Mesenchymal stem cell (in vitro differentiated cells and primary cell): ENCODE results near the gene WDR3. TPM values are rescaled to one million over a fixed set of nuclear protein-coding genes. Genes with fewer than 3 reads are reported as not detected.
A peak's percentile ranks its signal among the peaks of the same experiment; 100 is the strongest.

Experiments used
- DNase-seq: peaks from one replicate; pipeline ENCODE4 v3.0.0-alpha.2; 2013
- H2AFZ ChIP-seq: one replicate; pipeline ENCODE4 v1.6.1; 2013; ENCODE audit warnings: low read depth, mild to moderate bottlenecking, control low read depth, inconsistent platforms, low read length, moderate library complexity
- H2AK5ac ChIP-seq: 2 replicates; pipeline ENCODE4 v1.6.1; 2013; ENCODE audit warnings: low read length, moderate library complexity, mild to moderate bottlenecking, inconsistent platforms; ENCODE audit not compliant: severe bottlenecking
- H2BK120ac ChIP-seq: one replicate; pipeline ENCODE4 v1.6.1; 2013; ENCODE audit warnings: low read depth, mild to moderate bottlenecking, inconsistent platforms, low read length, moderate library complexity
- H2BK12ac ChIP-seq, 2 experiments: one replicate each; pipeline ENCODE4 v1.6.1; 2013; ENCODE audit warnings: inconsistent platforms in 2 of 2, low read length in 2 of 2, mild to moderate bottlenecking in 2 of 2, moderate library complexity in 2 of 2, control low read depth in 1 of 2
- H2BK15ac ChIP-seq: one replicate; pipeline ENCODE4 v1.6.1; 2013; ENCODE audit warnings: mild to moderate bottlenecking, low read depth, inconsistent platforms; ENCODE audit not compliant: poor library complexity, severe bottlenecking
- H2BK5ac ChIP-seq: 2 replicates; pipeline ENCODE4 v1.6.1; 2013; ENCODE audit warnings: low read depth, mild to moderate bottlenecking, low read length, control low read depth, inconsistent platforms; ENCODE audit not compliant: poor library complexity, severe bottlenecking
- H3K14ac ChIP-seq, 2 experiments: one replicate each; pipeline ENCODE4 v1.6.1; 2013; ENCODE audit warnings: inconsistent platforms in 2 of 2, low read length in 2 of 2, control low read depth in 1 of 2, mild to moderate bottlenecking in 1 of 2, moderate library complexity in 1 of 2
- H3K18ac ChIP-seq, 2 experiments: one replicate each; pipeline ENCODE4 v1.6.1; 2013; ENCODE audit warnings: inconsistent platforms in 2 of 2, low read length in 2 of 2, control low read depth in 1 of 2, low read depth in 1 of 2, mild to moderate bottlenecking in 1 of 2
- H3K23ac ChIP-seq, 2 experiments: one replicate each; pipeline ENCODE4 v1.6.1; 2013; ENCODE audit warnings: inconsistent platforms in 2 of 2, low read length in 2 of 2, mild to moderate bottlenecking in 2 of 2, moderate library complexity in 2 of 2, control low read depth in 1 of 2
- H3K27ac ChIP-seq: 2 replicates; pipeline ENCODE4 v1.5.1; 2013; ENCODE audit warnings: mild to moderate bottlenecking, moderate library complexity, low read length, control low read depth, inconsistent platforms; ENCODE audit not compliant: poor library complexity, severe bottlenecking
- H3K27me3 ChIP-seq, 2 experiments: 2 replicates each; pipeline versions ENCODE4 v1.6.1 to v1.7.0; 2013; ENCODE audit warnings: low read length in 2 of 2, mild to moderate bottlenecking in 2 of 2, moderate library complexity in 2 of 2, control low read depth in 1 of 2, inconsistent platforms in 1 of 2; ENCODE audit not compliant: control insufficient read depth in 1 of 2, insufficient read depth in 1 of 2
- H3K36me3 ChIP-seq, 2 experiments: 2 replicates each; pipeline versions ENCODE4 v1.6.1 to v1.7.0; 2013; ENCODE audit warnings: low read length in 2 of 2, control low read depth in 1 of 2, inconsistent platforms in 1 of 2, low read depth in 1 of 2, mild to moderate bottlenecking in 1 of 2; ENCODE audit not compliant: insufficient read depth in 2 of 2, control insufficient read depth in 1 of 2
- H3K4ac ChIP-seq, 2 experiments: one replicate each; pipeline ENCODE4 v1.6.1; 2013; ENCODE audit warnings: inconsistent platforms in 2 of 2, low read length in 2 of 2, mild to moderate bottlenecking in 2 of 2, moderate library complexity in 2 of 2, control low read depth in 1 of 2, low read depth in 1 of 2
- H3K4me1 ChIP-seq: 2 replicates; pipeline ENCODE4 v1.6.1; 2013; ENCODE audit warnings: low read depth, low read length, control low read depth; ENCODE audit not compliant: control insufficient read depth, insufficient read depth
- H3K4me2 ChIP-seq: 2 replicates; pipeline ENCODE4 v1.6.1; 2013; ENCODE audit warnings: low read length, mild to moderate bottlenecking, inconsistent platforms; ENCODE audit not compliant: poor library complexity, severe bottlenecking
- H3K4me3 ChIP-seq, 2 experiments: 2 replicates each; pipeline versions ENCODE4 v1.5.1 to v1.7.0; 2013; ENCODE audit warnings: low read length in 2 of 2, mild to moderate bottlenecking in 2 of 2, control low read depth in 1 of 2, low read depth in 1 of 2; ENCODE audit not compliant: insufficient read depth in 1 of 2
- H3K79me1 ChIP-seq: replicated peaks from 2 replicates; pipeline ENCODE4 v1.6.1; 2013; ENCODE audit warnings: mild to moderate bottlenecking, control low read depth, low read length, inconsistent platforms; ENCODE audit not compliant: poor library complexity, severe bottlenecking
- H3K9ac ChIP-seq: 2 replicates; pipeline ENCODE4 v1.7.0; 2013; ENCODE audit warnings: mild to moderate bottlenecking, low read length, moderate library complexity
- H3K9me3 ChIP-seq: 2 replicates; pipeline ENCODE4 v1.7.0; 2013; ENCODE audit warnings: mild to moderate bottlenecking, low read length; ENCODE audit not compliant: control insufficient read depth
- H4K8ac ChIP-seq: one replicate; pipeline ENCODE4 v1.6.1; 2013; ENCODE audit warnings: inconsistent platforms, mild to moderate bottlenecking, low read length, moderate library complexity
- H4K91ac ChIP-seq: one replicate; pipeline ENCODE4 v1.6.1; 2013; ENCODE audit warnings: mild to moderate bottlenecking, low read length, inconsistent platforms
- WGBS: methylation state at CpG from one replicate; pipeline ENCODE4 v1.1.7; 2013; ENCODE audit warnings: mixed read lengths; 5-methylcytosine and 5-hydroxymethylcytosine counted together
- polyA plus RNA-seq, 2 experiments: library from polyadenylated mRNA; stranded (reverse); fragments of 200-250 nt; gene quantifications; one replicate each; pipeline ENCODE4 v1.2.3, GENCODE V29; 2013

The WDR3 gene
- 8.0 TPM for polyA plus RNA-seq (2013, experiment 1 of 2)
- 6.6 TPM for polyA plus RNA-seq (2013, experiment 2 of 2)

DNA sequence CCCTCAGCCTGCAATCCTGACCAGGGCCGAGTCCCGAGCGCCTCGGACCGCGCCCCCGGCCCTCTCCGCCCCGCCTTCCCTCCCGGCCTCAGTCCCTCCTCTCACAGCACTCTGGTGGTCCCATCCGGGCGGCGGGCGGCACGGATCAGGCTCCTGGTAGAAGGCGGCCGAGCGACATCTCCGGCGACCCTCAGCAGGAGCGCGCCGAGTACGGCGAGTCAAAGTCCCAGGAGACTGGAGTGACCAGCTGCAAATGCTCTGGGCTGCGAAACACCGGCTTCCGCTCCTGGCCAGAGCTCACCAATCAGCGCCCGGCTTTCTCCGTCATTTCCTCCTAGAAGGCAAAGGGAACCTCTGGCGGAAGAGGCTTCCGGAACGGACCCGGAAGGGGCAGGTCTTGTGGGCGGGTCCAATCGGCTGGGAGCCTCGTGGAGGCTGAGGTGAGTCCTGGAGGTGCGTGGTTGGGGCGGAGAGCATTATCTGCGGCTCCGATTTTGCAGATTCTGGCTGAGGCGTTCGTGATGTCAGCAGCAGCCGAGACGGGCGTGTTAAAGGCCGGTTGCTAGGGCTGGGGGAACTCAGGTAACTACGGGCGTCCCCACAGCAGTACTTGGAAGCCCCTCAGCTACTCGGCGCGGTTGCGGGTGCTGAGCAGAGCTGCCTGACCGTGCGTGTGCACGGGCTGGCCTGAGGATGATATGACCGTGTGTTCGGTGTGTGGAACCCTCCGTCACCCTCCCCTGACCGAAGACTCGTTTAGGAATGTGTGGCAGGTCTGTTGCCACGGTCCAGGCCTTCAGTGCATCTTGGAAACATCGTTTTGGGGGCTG lies at the start of gene WDR3, which contains the start of gene GDAP2:
Gene WDR3, plus strand, starts transcription at position 397 of the 830 bp plus-strand sequence. CDS start 3,581 bp downstream, outside the sequence.
Gene GDAP2, minus strand, starts transcription at position 279 of the 830 bp plus-strand sequence. CDS start 9,264 bp downstream, outside the sequence.
- Histone ChIP-seq H3K4ac (peak within 1 kb of the TSS in 1 of 2 experiments; percentile 61), H2AK5ac (no peak within 1 kb of the TSS), H2BK12ac (peak within 1 kb of the TSS in 1 of 2 experiments; percentile 7), H2BK15ac (peak within 1 kb of the TSS; percentile 73), H4K91ac (no peak within 1 kb of the TSS), H2AFZ (peak within 1 kb of the TSS; percentile 91), H3K23ac (no peak within 1 kb of the TSS), H3K9ac (peak within 1 kb of the TSS; percentile 95), H4K8ac (peak within 1 kb of the TSS; percentile 62), H3K36me3 (peaks cover 0 to 3% of the 10 kb centered on the region in 2 experiments), H3K27ac (peak within 1 kb of the TSS; percentile 50), H3K9me3 (no peaks in the 10 kb centered on the region), H3K4me1 (peaks cover 3% of the 10 kb centered on the region), H3K79me1 (peaks cover 7% of the 10 kb centered on the region), H3K18ac (peak within 1 kb of the TSS; percentile 53 to 88), H2BK5ac (no peak within 1 kb of the TSS), H3K14ac (peak within 1 kb of the TSS in 1 of 2 experiments; percentile 89), H3K27me3 (no peaks in the 10 kb centered on the region), H3K4me3 (peak within 1 kb of the TSS; percentile 90 to 100), H3K4me2 (peak within 1 kb of the TSS; percentile 81), H2BK120ac (no peak within 1 kb of the TSS)
- DNase-seq = peak; percentile 98
- under 1% methylated on average over 64 of the region's 64 CpGs for WGBS

DNA sequence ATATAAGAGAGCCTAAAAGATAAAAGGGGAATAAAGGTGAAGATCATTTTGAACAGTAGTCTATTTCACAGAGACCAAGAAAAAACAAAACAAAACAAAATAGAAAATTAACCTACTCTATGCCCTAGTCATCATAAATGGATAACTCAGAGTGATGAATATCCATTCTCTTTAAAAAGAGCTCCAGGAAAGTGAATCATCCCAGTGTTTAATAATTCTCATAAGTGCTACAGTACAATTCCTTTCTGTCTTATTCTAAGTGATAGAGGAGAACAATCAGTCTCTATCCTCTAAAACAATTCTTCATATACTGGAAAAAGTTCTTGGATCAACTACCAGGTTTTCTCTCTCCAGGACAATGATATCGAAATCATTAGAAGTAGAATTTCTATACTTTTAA lies 45.9 kb upstream of the WDR3 start:
- H2BK15ac ChIP-seq = no peak overlapping the region
- H3K9me3 ChIP-seq = no peaks in the 10 kb centered on the region
- no peak overlapping the region for H2AFZ ChIP-seq
- H2BK120ac ChIP-seq = no peak overlapping the region
- H2AK5ac ChIP-seq = no peak overlapping the region
- H3K36me3 ChIP-seq = peaks cover 3 to 45% of the 10 kb centered on the region in 2 experiments
- H3K23ac ChIP-seq = no peak overlapping the region
- H3K18ac ChIP-seq = no peak overlapping the region
- H4K8ac ChIP-seq = no peak overlapping the region
- peaks cover 4% of the 10 kb centered on the region for H3K4me1 ChIP-seq
- no peak for DNase-seq
- no peak overlapping the region for H3K4ac ChIP-seq
- no peaks in the 10 kb centered on the region for H3K79me1 ChIP-seq
- no CpG with 5 or more reads among the region's 1 CpG for WGBS
- no peaks in the 10 kb centered on the region for H3K27me3 ChIP-seq
- no peak overlapping the region for H3K27ac ChIP-seq
- H3K14ac ChIP-seq = no peak overlapping the region
- H3K4me2 ChIP-seq = no peak overlapping the region
- H2BK12ac ChIP-seq = no peak overlapping the region
- no peak overlapping the region for H2BK5ac ChIP-seq
- H3K4me3 ChIP-seq = no peak overlapping the region
- H4K91ac ChIP-seq = no peak overlapping the region
- H3K9ac ChIP-seq = no peak overlapping the region

DNA sequence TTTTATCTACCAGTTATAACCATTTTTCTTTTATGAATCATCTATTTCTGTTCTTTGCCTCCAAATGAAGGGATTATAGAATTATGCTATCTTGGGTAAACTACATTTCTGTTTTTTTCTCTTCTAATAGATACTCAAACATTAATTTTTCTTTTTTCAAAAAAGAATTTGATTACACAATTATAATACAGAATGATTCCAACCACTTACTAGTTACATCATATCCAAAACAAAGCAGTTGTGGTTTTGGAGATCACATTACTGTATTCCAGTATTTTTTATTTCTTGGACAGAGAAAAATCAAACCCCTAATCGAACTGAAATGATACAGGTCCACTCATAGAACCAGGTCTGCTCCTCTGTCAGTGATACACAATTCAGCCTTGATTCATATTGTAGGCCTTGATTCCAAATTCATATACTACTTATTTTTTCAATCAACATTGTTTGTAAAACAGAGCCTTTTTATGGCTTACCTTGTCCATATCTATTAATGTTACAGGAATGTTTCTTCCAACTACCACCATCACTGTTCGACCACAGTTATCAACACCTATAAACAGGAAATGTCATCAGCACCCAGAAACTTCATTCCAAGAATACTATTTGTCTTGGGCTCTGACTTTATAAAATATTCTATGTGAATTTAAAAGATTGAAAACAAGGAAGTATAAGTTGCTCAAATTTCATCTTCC lies 43.3 kb upstream of the WDR3 start:
- Histone ChIP-seq H3K14ac (no peak overlapping the region), H2BK15ac (no peak overlapping the region), H4K8ac (no peak overlapping the region), H2BK5ac (no peak overlapping the region), H3K27me3 (no peaks in the 10 kb centered on the region), H3K79me1 (no peaks in the 10 kb centered on the region), H2AK5ac (no peak overlapping the region), H3K23ac (no peak overlapping the region), H3K27ac (no peak overlapping the region), H3K4me3 (no peak overlapping the region), H3K4me1 (peaks cover 4% of the 10 kb centered on the region), H3K36me3 (peaks cover 0 to 23% of the 10 kb centered on the region in 2 experiments), H2BK120ac (no peak overlapping the region), H2AFZ (no peak overlapping the region), H3K4me2 (no peak overlapping the region), H2BK12ac (no peak overlapping the region), H4K91ac (no peak overlapping the region), H3K9me3 (no peaks in the 10 kb centered on the region), H3K9ac (no peak overlapping the region), H3K4ac (no peak overlapping the region), H3K18ac (no peak overlapping the region)
- peak; percentile 4 for DNase-seq
- 42% methylated on average over 2 of the region's 2 CpGs for WGBS

DNA sequence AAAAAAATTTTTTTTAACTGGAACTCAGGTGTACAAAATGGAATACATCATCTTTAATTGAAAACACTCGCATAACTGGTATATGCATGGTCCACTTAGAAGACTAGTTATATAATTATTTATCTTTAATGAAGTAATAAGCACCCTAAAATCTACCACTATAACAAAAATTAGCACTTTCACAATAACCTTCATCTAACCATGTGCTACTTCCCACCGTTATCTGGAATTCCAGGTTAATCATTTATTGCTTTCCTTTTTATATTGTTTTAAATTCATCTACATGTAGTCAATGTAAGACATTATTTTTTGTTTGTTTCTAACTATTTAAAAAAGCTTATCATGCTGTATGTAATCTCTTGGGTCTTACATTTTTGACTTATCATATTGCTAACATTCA lies 39.1 kb upstream of the WDR3 start:
- no peak overlapping the region for H3K14ac ChIP-seq

More for the DNA sequence above, 39.1 kb upstream of the WDR3 start:
- no peak overlapping the region for H3K4ac ChIP-seq
- peaks cover 0 to 14% of the 10 kb centered on the region in 2 experiments for H3K36me3 ChIP-seq
- no peak overlapping the region for H3K18ac ChIP-seq
- H2BK15ac ChIP-seq = no peak overlapping the region
- H4K91ac ChIP-seq = no peak overlapping the region
- no peak for DNase-seq
- H2AK5ac ChIP-seq = no peak overlapping the region
- H4K8ac ChIP-seq = no peak overlapping the region
- peaks cover 1% of the 10 kb centered on the region for H3K79me1 ChIP-seq
- no peak overlapping the region for H2BK12ac ChIP-seq
- H3K27me3 ChIP-seq = no peaks in the 10 kb centered on the region
- peaks cover 4% of the 10 kb centered on the region for H3K4me1 ChIP-seq
- no peak overlapping the region for H2BK120ac ChIP-seq
- no peaks in the 10 kb centered on the region for H3K9me3 ChIP-seq
- H3K4me2 ChIP-seq = no peak overlapping the region
- no peak overlapping the region for H3K4me3 ChIP-seq
- no peak overlapping the region for H3K9ac ChIP-seq
- H3K27ac ChIP-seq = no peak overlapping the region
- no peak overlapping the region for H2AFZ ChIP-seq
- H2BK5ac ChIP-seq = no peak overlapping the region
- H3K23ac ChIP-seq = no peak overlapping the region
- no CpG with 5 or more reads among the region's 2 CpGs for WGBS
